ENCODE measurements around the gene GPR143.

DNA sequence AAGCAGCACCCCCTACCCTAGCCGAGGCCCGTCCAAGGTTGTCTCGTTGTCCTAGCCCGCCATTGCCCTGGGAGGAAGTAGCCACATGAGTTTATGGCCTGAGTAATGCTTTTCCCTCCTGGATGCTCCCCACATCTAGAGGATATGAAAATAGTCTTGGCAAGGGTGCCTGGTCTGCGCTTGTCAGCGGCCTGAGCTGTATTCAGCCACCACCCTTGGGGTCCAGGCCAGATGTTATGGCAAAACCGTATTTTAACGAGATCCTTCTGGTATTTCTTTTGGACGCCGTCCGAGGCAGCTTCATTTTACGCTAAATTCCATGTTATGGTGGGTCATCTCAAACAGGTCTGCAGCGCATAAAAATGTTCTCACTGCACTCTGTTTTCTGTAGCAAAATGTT lies 89.3 kb downstream of the GPR143 start:
- no peak for TF ChIP-seq MYC (IDR thresholded peaks at IDR 0.05; ENCODE audit: low read depth, low read length)
- no peak for TF ChIP-seq MYC (CRISPR knock-in tag; IDR thresholded peaks at IDR 0.05; ENCODE audit: borderline replicate concordance, low read depth)
- TF ChIP-seq RBM34 (IDR thresholded peaks at IDR 0.05; ENCODE audit: borderline replicate concordance, insufficient read depth, low read length), result no peak
- no peak for TF ChIP-seq CEBPG (CRISPR knock-in tag; IDR thresholded peaks at IDR 0.05)
- TF ChIP-seq CEBPG (tag; conservative IDR thresholded peaks at IDR 0.05 in 1 of 2, IDR thresholded peaks at IDR 0.05 in 1 of 2), result no peak
- TF ChIP-seq DPF2 (IDR thresholded peaks at IDR 0.05), result no peak
- no peak for TF ChIP-seq L3MBTL2 (IDR thresholded peaks at IDR 0.05)
- TF ChIP-seq RAD21 (CRISPR knock-in tag; conservative IDR thresholded peaks at IDR 0.05 in 1 of 2, IDR thresholded peaks at IDR 0.05 in 1 of 2), result no peak
- no peak for TF ChIP-seq JUNB (CRISPR knock-in tag; conservative IDR thresholded peaks at IDR 0.05)
- TF ChIP-seq, protein P1, sequence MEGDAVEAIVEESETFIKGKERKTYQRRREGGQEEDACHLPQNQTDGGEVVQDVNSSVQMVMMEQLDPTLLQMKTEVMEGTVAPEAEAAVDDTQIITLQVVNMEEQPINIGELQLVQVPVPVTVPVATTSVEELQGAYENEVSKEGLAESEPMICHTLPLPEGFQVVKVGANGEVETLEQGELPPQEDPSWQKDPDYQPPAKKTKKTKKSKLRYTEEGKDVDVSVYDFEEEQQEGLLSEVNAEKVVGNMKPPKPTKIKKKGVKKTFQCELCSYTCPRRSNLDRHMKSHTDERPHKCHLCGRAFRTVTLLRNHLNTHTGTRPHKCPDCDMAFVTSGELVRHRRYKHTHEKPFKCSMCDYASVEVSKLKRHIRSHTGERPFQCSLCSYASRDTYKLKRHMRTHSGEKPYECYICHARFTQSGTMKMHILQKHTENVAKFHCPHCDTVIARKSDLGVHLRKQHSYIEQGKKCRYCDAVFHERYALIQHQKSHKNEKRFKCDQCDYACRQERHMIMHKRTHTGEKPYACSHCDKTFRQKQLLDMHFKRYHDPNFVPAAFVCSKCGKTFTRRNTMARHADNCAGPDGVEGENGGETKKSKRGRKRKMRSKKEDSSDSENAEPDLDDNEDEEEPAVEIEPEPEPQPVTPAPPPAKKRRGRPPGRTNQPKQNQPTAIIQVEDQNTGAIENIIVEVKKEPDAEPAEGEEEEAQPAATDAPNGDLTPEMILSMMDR (IDR thresholded peaks at IDR 0.05 in 2 of 3, conservative IDR thresholded peaks at IDR 0.05 in 1 of 3; ENCODE audit: insufficient read depth in 2 of 3, low read depth in 1 of 3, low read length in 3 of 3), result no peak
- no peak for TF ChIP-seq GTF2F1 (IDR thresholded peaks at IDR 0.05; ENCODE audit: low read depth, low read length)
- TF ChIP-seq SRSF1 (IDR thresholded peaks at IDR 0.05; ENCODE audit: low read depth, low read length), result no peak
